ENCODE results near the gene SEMA3A.
A peak's percentile ranks its signal among the peaks of the same experiment; 100 is the strongest.

The SEMA3A gene

DNA sequence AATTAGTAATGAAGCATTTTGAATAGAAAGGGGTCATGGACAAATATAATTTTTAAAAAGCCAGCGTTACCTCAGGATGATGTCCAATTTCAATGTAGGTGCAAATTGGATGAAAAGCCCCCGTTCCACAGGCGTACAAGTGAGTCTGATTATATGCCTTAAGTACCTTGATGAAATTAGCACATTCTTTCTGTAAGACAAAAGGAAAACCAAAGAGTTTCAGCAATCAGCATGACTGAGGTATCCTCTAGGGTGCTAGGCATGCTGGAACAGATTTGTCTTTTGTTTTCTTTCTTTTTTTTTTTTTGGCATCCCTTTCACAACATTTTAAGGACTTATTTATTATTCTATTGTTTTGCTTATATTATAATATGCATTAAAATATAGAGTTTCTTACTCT is 84.2 kb downstream of the SEMA3A start:
- DNase-seq (ENCODE audit: low read depth): no peak
- TF ChIP-seq, protein P1, sequence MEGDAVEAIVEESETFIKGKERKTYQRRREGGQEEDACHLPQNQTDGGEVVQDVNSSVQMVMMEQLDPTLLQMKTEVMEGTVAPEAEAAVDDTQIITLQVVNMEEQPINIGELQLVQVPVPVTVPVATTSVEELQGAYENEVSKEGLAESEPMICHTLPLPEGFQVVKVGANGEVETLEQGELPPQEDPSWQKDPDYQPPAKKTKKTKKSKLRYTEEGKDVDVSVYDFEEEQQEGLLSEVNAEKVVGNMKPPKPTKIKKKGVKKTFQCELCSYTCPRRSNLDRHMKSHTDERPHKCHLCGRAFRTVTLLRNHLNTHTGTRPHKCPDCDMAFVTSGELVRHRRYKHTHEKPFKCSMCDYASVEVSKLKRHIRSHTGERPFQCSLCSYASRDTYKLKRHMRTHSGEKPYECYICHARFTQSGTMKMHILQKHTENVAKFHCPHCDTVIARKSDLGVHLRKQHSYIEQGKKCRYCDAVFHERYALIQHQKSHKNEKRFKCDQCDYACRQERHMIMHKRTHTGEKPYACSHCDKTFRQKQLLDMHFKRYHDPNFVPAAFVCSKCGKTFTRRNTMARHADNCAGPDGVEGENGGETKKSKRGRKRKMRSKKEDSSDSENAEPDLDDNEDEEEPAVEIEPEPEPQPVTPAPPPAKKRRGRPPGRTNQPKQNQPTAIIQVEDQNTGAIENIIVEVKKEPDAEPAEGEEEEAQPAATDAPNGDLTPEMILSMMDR (conservative IDR thresholded peaks at IDR 0.05; ENCODE audit: control insufficient read depth, insufficient read depth, low read depth, low read length): no peak
- no peak overlapping the region for H3K4me3 ChIP-seq (ENCODE audit: control insufficient read depth, low read depth, low read length)

GRCh38 chr7:84108787-84109186 is 85.8 kb downstream of the SEMA3A start:
- no peak overlapping the region for H3K4me3 ChIP-seq (ENCODE audit: control insufficient read depth, low read depth, low read length)
- TF ChIP-seq, protein P1 (conservative IDR thresholded peaks at IDR 0.05; ENCODE audit: control insufficient read depth, insufficient read depth, low read depth, low read length): no peak

GRCh38 chr7:84108119-84108518 is 86.5 kb downstream of the SEMA3A start:
- TF ChIP-seq, protein P1 (conservative IDR thresholded peaks at IDR 0.05; ENCODE audit: control insufficient read depth, insufficient read depth, low read depth, low read length): no peak
- DNase-seq (ENCODE audit: low read depth): no peak
- H3K4me3 ChIP-seq (ENCODE audit: control insufficient read depth, low read depth, low read length): no peak overlapping the region

More at GRCh38 chr7:84108787-84109186, 85.8 kb downstream of the SEMA3A start:
- no peak for DNase-seq (ENCODE audit: low read depth)

- no peak overlapping the region for H3K4me3 ChIP-seq (ENCODE audit: control insufficient read depth, low read depth, low read length)
- TF ChIP-seq, protein P1 (conservative IDR thresholded peaks at IDR 0.05; ENCODE audit: control insufficient read depth, insufficient read depth, low read depth, low read length): no peak
- DNase-seq (ENCODE audit: low read depth): no peak
These were observed 87.3 kb downstream of the SEMA3A start for GRCh38 chr7:84107259-84107658.

DNA sequence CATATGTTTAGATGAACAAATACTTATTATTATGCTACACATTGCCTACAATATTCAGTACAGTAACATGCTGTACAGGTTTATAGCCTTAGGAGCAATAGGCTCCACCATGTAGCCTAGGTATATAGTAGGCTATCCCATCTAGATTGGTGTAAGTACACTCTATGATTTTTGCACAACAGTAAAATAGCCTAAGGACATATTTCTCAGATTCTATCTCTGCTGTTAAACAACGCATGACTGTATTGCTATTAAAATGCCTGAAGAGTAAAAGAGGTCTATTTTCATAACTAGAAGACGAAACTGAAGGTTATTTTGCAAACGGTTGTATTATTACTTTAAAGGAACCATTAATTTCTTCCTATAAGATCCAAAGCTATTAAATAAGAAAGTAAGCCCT is 88.3 kb downstream of the SEMA3A start:
- H3K4me3 ChIP-seq (ENCODE audit: control insufficient read depth, low read depth, low read length): no peak overlapping the region
- TF ChIP-seq, protein P1 (conservative IDR thresholded peaks at IDR 0.05; ENCODE audit: control insufficient read depth, insufficient read depth, low read depth, low read length): no peak

GRCh38 chr7:84105586-84105985 is 89.0 kb downstream of the SEMA3A start:
- H3K4me3 ChIP-seq (ENCODE audit: control insufficient read depth, low read depth, low read length): no peak overlapping the region
- peak; percentile 60 for DNase-seq (ENCODE audit: low read depth)
- TF ChIP-seq, protein P1 (conservative IDR thresholded peaks at IDR 0.05; ENCODE audit: control insufficient read depth, insufficient read depth, low read depth, low read length): no peak

More for the DNA sequence above, 88.3 kb downstream of the SEMA3A start:
- DNase-seq (ENCODE audit: low read depth): no peak

DNA sequence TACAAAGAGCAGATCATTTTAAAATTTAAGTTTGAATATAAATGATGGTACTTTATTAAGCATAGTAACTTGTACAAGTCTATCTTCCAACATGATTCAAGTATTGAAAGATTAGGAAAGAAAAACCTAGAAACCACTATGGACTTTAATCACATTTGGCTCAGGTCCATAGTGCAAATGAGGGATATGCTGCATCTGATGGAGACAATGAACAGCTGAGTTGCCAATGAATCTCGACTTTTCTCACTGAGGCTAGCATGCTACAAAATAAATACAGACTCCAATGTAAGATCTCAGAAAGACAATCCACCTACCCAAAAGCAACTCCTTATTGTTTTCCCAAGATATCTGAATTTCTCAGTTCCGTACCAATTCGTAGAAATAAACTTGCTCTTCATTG is 89.8 kb downstream of the SEMA3A start:
- no peak overlapping the region for H3K4me3 ChIP-seq (ENCODE audit: control insufficient read depth, low read depth, low read length)
- TF ChIP-seq, protein P1 (conservative IDR thresholded peaks at IDR 0.05; ENCODE audit: control insufficient read depth, insufficient read depth, low read depth, low read length): no peak
- DNase-seq (ENCODE audit: low read depth): no peak

Data from fibroblast of mammary gland (primary cell).